ENCODE data around the gene MYO7B. TPM values are rescaled to one million over a fixed set of nuclear protein-coding genes. Genes with fewer than 3 reads are reported as not detected.

MYO7B gene
- total RNA-seq, 6 donors from 2014 or later, result 1.2 to 6.1 (median 3.1) TPM

DNA sequence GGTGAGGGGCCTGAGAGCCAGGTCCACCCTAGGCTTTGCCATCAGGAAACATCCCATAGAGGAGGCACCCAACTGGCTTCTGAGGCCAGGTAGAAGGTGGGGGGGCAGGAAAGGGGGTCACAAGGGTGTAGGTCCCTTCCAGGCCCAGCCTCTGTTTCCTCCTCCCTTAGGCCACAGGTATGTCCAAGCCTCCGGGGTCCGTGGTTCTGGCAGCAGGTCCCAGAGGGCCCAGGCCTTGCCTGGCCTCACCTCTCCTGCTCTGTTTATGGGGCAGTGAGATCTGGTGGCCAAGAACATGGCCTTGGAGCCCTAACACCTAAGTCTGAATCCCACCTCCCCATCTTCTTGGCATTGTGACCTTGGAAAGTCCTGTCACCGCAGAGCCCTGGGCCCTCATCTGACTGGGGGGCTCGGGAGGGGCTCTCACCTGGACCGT, 88.9 kb downstream of the MYO7B start:
- DNase-seq (peak in 1 of 2 donors; percentile 7), ATAC-seq (ENCODE audit: low FRiP score in 2 of 2) (no peak)
- H3K36me3 ChIP-seq, result no peaks in the 10 kb centered on the region
- H3K4me1 ChIP-seq, result no peaks in the 10 kb centered on the region
- H3K27me3 ChIP-seq, result no peaks in the 10 kb centered on the region
- H3K27ac ChIP-seq, result no peak overlapping the region
- H3K9me3 ChIP-seq, result no peaks in the 10 kb centered on the region
- no peak for TF ChIP-seq POLR2AphosphoS5 (IDR thresholded peaks at IDR 0.05)
- TF ChIP-seq POLR2A (IDR thresholded peaks at IDR 0.05), result no peak
- TF ChIP-seq EP300 (IDR thresholded peaks at IDR 0.05), result no peak
- H3K4me3 ChIP-seq, result no peak overlapping the region
- 85 to 100% methylated on average over 1 to 5 of the region's 5 CpGs for WGBS, 2 donors

DNA sequence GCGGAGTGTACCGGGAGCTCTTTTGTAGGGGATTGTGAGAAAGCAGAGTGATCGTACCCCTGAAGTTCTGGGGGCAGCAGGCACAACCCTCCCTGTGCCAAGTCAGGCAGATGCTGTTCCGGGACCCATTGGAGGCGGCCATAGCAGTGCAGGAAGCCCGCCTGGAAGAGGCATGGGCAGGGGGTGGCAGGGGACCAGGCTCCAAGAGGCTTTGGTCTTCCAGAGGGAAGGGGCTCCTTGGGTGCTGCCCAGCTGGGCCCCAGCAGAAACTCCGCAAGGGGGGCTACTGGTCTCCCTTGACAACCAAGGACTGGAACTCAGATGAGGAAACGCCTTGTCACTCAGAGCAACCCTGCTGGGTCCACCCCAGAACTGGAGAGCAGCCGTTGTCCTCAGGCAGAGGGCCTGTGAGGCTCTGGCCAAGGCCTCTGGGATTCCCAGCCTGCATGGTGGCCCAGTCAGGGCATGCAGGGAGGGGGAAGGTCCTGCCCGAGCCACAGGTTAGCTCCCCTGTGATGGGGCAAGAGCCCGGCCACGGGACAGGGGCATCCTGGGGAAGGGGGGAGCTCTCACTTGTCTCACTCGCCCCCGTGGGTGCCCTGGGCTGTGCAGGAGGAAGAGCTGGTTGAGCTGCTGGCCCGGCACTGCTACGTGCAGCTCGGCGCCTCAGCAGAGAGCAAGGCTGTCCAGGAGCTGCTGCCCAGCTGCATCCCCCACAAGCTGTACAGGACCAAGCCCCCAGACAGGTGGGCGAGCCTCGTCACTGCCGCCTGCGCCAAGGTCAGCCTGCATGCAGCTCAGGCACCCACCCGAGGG, 89.5 kb downstream of the MYO7B start:
- no peaks in the 10 kb centered on the region for H3K36me3 ChIP-seq
- H3K4me3 ChIP-seq, result no peak overlapping the region
- no peaks in the 10 kb centered on the region for H3K9me3 ChIP-seq
- DNase-seq, result peak; percentile 19 to 71
- TF ChIP-seq POLR2A (IDR thresholded peaks at IDR 0.05) (no peak), EP300 (IDR thresholded peaks at IDR 0.05) (no peak)
- ATAC-seq (ENCODE audit: low FRiP score in 2 of 2), result no peak
- no peak overlapping the region for H3K27ac ChIP-seq
- no peaks in the 10 kb centered on the region for H3K27me3 ChIP-seq
- 79 to 84% methylated on average over 12 to 15 of the region's 23 CpGs for WGBS, 2 donors
- peaks cover 0 to 4% (median under 1%) of the 10 kb centered on the region in 4 donors for H3K4me1 ChIP-seq

DNA sequence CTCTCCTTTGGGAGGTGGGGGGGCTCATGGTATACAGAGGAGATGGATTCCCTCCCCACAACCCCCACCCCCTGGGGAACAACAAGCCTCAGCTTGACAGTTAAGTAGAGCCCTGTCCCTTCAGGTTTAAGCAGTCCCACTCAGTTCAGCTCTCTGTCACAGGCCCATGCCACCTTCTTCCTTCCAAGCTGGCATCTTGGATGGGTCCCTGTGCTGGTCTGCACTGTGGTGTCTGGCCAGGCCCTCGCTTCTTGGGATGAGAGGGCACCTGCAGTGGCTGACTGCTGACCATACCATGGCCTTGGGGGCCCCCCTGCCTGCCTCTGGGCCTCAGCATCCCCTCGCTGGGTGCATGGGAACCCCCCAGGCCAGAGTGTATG, 90.1 kb downstream of the MYO7B start:
- no peak for ATAC-seq (ENCODE audit: low FRiP score in 2 of 2)
- TF ChIP-seq CTCF (IDR thresholded peaks at IDR 0.05), result no peak
- TF ChIP-seq POLR2AphosphoS5 (IDR thresholded peaks at IDR 0.05), result no peak
- no peak for TF ChIP-seq POLR2A (IDR thresholded peaks at IDR 0.05)
- no peak for TF ChIP-seq EP300 (IDR thresholded peaks at IDR 0.05)
- no peaks in the 10 kb centered on the region for H3K36me3 ChIP-seq
- DNase-seq, result peak in 1 of 2 donors; percentile 10
- H3K4me1 ChIP-seq, result peaks cover 3 to 10% (median 5%) of the 10 kb centered on the region in 4 donors
- no peak overlapping the region for H3K27ac ChIP-seq
- no peak overlapping the region for H3K4me3 ChIP-seq
- 80% methylated on average over 1 to 2 of the region's 2 CpGs for WGBS, 2 donors
- no peaks in the 10 kb centered on the region for H3K9me3 ChIP-seq
- H3K27me3 ChIP-seq, result no peaks in the 10 kb centered on the region

DNA sequence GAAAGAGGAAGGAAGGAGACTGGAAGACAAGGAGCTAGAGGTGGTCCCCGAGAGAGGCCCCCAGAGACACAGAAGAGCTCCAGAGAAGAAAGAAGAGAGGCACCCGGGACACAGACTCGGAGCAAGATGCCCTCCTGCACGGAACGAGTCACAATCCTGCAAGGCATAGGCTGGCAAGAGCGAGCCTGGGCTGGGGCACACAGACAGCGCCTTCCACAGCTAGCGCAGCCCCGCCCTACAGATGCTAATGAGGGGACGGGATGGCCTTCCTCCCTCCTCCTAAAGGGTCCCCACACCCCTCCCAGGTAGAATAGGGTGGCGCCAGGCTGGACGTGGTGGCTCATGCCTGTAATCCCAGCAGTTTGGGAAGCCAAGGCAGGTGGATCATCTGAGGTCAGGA, 90.7 kb downstream of the MYO7B start:
- 39 to 58% methylated on average over 6 to 12 of the region's 12 CpGs for WGBS, 2 donors
- Histone ChIP-seq H3K4me3 (no peak overlapping the region), H3K36me3 (no peaks in the 10 kb centered on the region), H3K9me3 (no peaks in the 10 kb centered on the region), H3K27me3 (no peaks in the 10 kb centered on the region), H3K4me1 (peaks cover 8 to 16% (median 10%) of the 10 kb centered on the region in 4 donors), H3K27ac (no peak overlapping the region)
- DNase-seq, result no peak
- TF ChIP-seq CTCF (IDR thresholded peaks at IDR 0.05) (no peak), POLR2AphosphoS5 (IDR thresholded peaks at IDR 0.05) (no peak), EP300 (IDR thresholded peaks at IDR 0.05) (no peak), POLR2A (IDR thresholded peaks at IDR 0.05) (no peak)
- ATAC-seq (ENCODE audit: low FRiP score in 2 of 2), result no peak

GRCh38 chr2:127626917-127627739, 91.6 kb downstream of the MYO7B start:
- 91 to 92% methylated on average over 18 to 28 of the region's 28 CpGs for WGBS, 2 donors
- no peak overlapping the region for H3K27ac ChIP-seq

More at GRCh38 chr2:127626917-127627739, 91.6 kb downstream of the MYO7B start:
- Histone ChIP-seq H3K36me3 (no peaks in the 10 kb centered on the region), H3K4me3 (no peak overlapping the region), H3K27me3 (no peaks in the 10 kb centered on the region), H3K4me1 (peaks cover 8 to 21% (median 14%) of the 10 kb centered on the region in 4 donors), H3K9me3 (no peaks in the 10 kb centered on the region)
- no peak for ATAC-seq (ENCODE audit: low FRiP score in 2 of 2)
- peak in 1 of 2 donors; percentile 71 for DNase-seq
- TF ChIP-seq EP300 (IDR thresholded peaks at IDR 0.05) (no peak), POLR2AphosphoS5 (IDR thresholded peaks at IDR 0.05) (no peak), CTCF (IDR thresholded peaks at IDR 0.05) (no peak), POLR2A (IDR thresholded peaks at IDR 0.05) (no peak)

Data from upper lobe of left lung (tissue), 6 donors.